ENCODE measurements around the gene GTF2H1.

DNA sequence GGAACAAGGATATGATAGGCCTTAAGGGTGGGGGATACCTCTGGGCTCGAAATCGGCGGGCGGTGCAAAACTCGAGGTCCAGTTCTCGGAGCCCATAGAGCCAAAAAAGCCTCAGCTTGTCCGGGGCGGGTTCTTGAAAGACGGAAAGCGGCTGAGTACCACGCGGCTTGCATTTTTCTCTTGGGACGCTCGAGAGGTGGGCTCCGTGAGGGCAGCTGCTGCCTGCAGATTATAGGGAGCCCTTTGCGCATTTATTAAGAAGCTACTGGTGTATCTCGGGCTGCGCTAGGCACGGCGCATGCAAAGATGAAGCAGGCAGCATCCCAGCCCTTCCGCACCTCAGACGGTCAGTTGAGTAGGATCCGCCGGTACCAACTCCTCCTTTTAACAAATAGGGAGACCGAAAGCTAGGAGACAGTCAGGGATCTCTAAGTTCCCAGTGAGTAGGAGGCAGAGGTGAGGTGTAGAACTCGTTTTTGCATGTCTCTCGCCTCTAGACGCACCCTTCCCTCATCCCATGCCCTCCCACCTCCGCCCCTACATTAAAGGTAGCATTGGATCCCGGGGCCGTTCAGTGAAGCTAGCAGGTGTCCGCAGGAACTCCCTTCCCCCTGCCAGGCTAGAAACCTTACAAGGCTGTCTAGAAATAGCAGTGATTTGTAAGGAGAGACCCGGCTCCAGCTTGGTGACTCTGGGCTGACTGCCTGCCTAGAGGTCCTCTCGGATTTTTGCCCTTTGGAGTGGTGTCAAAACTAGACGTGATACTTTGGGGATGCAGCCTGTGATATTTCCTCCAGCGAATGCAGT lies 72.8 kb downstream of the GTF2H1 start:
- no peak for TF ChIP-seq EZH2phosphoT487 (IDR thresholded peaks at IDR 0.05; ENCODE audit: low read depth, severe bottlenecking, unreplicated experiment)
- no peak for TF ChIP-seq CTCF (IDR thresholded peaks at IDR 0.05; ENCODE audit: poor library complexity)

Measured in hepatocyte (in vitro differentiated cells).